Colonic mucosa (tissue), 4 donors: ENCODE measurements around the gene DNM2. TPM values are rescaled to one million over a fixed set of nuclear protein-coding genes. Genes with fewer than 3 reads are reported as not detected.
A peak's percentile ranks its signal among the peaks of the same experiment; 100 is the strongest.

Source experiments
- DNase-seq: peaks from one replicate; pipeline ENCODE4 v3.0.0-alpha.2; 2020
- H3K27ac ChIP-seq: fragments of 200-600 bp; one replicate; pipeline ENCODE4 v1.8.0; 2021
- H3K27me3 ChIP-seq: fragments of 200-600 bp; one replicate; pipeline ENCODE4 v1.8.0; 2021
- H3K36me3 ChIP-seq: fragments of 200-600 bp; one replicate; pipeline ENCODE4 v1.8.0; 2021
- H3K4me1 ChIP-seq: fragments of 200-600 bp; one replicate; pipeline ENCODE4 v1.8.0; 2021; ENCODE audit warnings: mild to moderate bottlenecking
- H3K4me3 ChIP-seq: fragments of 200-600 bp; one replicate; pipeline ENCODE4 v1.8.0; 2021
- H3K9ac ChIP-seq, 2 donors: one replicate each; pipeline ENCODE4 v1.7.0; 2013; ENCODE audit warnings: control low read depth in 2 of 2, low read depth in 2 of 2, low read length in 2 of 2
- H3K9me3 ChIP-seq: fragments of 200-600 bp; one replicate; pipeline ENCODE4 v1.8.0; 2021
- CTCF ChIP-seq: fragments of 200-600 bp; IDR thresholded peaks from one replicate; pipeline ENCODE4 v1.8.0; 2022; ENCODE audit warnings: antibody characterized with exemption, mild to moderate bottlenecking
- intact Hi-C: fragments of 100-400 bp; cut with DNase I; formaldehyde crosslinking; loops from one replicate; pipeline ENCODE4 v1.14.1; 2022
- total RNA-seq, 2 donors: library from RNA; stranded (reverse); fragmentation: NEBNext Ultra II Directional in 1 of 2; extraction: Animal tissue kit (Norgen Biotek cat#: 25700) in 1 of 2; gene quantifications; one replicate each; pipeline ENCODE4 v1.2.1, GENCODE V29; 2021
- donor health status: healthy.
- donor health status: DM: no; HTN: no; CAD: no.
- donor health status: DM: no; HTN: no; CAD: no.

Gene DNM2
- total RNA-seq, 2 donors from 2014 or later, result 450 to 461 TPM

DNA sequence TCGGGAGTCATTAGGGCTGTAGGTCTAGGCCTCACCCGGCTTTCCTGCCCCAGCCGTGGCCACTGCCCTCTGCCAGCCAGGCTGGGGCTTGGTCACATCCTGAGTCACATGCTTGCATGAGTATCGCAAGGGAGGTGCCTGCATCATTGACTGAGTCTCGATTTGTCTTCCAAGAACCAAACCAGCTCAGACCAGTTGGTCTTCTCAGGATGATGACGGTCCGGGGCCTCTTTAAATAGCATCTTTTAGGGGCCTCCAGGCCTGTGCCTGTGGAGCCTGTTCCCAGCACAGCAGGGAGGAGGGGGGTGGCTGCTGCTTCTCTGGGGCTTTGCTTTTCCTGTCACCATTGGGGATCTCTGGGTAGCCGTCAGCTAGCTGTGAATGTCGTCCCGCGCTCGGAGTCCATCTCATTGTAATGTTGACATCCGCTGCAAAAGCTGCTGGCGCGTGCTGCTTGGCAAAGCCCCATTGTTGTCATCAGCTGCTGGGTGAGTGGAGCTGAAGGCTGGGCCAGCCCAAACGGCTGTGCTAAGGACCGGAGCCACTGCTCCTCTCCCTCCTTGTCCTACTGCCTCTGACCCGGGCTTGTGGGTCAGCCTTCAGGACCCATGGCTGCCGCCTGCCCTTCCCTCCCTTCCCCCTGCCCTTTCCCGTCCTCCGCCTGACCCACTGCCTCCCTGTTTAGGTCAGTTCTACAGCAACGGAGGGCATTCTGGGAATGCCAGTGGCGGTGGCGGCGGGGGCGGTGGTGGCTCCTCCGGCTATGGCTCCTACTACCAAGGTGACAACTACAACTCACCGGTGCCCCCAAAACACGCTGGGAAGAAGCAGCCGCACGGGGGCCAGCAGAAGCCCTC lies 31.0 kb upstream of the DNM2 start:
- no peak overlapping the region for H3K4me3 ChIP-seq
- H3K27me3 ChIP-seq, result no peaks in the 10 kb centered on the region
- no peaks in the 10 kb centered on the region for H3K9me3 ChIP-seq
- no peaks in the 10 kb centered on the region for H3K4me1 ChIP-seq
- no peak for DNase-seq
- TF ChIP-seq CTCF, result no peak
- intact Hi-C loops, result no loop called here
- peaks cover 33% of the 10 kb centered on the region for H3K36me3 ChIP-seq
- H3K27ac ChIP-seq, result no peak overlapping the region
- no peak overlapping the region for H3K9ac ChIP-seq

GRCh38 chr19:10687518-10688288 lies 30.2 kb upstream of the DNM2 start:
- H3K9ac ChIP-seq, result no peak overlapping the region
- H3K9me3 ChIP-seq, result no peaks in the 10 kb centered on the region
- H3K27ac ChIP-seq, result no peak overlapping the region
- H3K4me1 ChIP-seq, result no peaks in the 10 kb centered on the region
- TF ChIP-seq CTCF, result no peak
- peaks cover 27% of the 10 kb centered on the region for H3K36me3 ChIP-seq
- intact Hi-C loops, result no loop called here
- no peak for DNase-seq
- H3K4me3 ChIP-seq, result no peak overlapping the region
- no peaks in the 10 kb centered on the region for H3K27me3 ChIP-seq

DNA sequence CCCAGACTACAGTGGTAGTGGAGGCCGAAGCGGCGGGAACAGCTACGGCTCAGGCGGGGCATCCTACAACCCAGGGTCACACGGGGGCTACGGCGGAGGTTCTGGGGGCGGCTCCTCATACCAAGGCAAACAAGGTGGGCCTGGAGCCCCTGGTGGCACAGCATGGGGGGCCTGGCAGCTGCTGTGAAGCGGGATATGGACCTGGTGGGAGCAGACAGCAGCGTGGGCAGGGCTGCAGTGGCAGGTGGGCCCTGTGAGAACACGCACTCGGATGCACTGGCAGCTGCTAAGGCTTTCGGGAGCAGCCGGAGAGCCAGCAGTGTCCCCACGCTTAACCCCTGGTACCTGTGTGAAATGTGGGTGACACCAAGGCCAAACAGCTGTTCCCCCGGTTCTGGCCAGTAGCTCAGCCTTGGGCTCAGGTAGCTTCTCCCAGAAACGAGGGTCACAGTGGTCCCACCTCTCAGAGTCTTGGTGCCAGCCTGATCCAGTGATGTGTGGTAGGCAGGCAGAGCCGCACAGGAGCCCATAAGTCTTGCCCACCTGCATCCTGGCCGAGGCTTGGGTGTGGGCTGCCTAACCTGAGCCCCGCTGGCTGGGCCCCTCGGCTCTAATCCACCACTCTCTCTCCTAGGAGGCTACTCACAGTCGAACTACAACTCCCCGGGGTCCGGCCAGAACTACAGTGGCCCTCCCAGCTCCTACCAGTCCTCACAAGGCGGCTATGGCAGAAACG lies 29.2 kb upstream of the DNM2 start:
- no peak for DNase-seq
- Histone ChIP-seq H3K4me1 (no peaks in the 10 kb centered on the region), H3K9ac (peak overlapping the region in 1 of 2 donors; percentile 2), H3K9me3 (no peaks in the 10 kb centered on the region), H3K27ac (no peak overlapping the region), H3K4me3 (no peak overlapping the region), H3K27me3 (no peaks in the 10 kb centered on the region), H3K36me3 (peaks cover 18% of the 10 kb centered on the region)
- no peak for TF ChIP-seq CTCF
- intact Hi-C loops, result no loop called here

DNA sequence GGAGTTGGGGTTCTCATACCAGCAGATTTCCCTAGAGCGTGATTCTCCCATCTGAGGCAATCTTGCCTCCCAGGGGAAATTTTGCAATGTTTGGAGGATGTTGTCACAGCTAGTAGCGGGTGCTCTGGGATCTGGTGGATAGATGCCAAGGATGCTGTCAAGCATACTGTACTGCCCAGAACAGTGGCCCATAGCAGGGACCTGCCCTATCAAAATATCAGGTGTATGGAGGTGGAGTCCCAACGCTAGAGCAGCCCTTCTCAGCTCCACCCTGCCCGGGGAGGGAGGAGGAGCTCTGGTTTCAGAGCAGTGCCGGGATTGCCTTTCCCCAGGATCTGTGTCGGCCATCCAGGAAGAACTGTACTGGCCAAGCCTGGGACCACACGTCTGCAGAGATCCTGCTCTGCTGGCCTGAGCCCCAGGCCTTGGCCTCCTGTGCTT lies 27.5 kb upstream of the DNM2 start:
- Histone ChIP-seq H3K9ac (no peak overlapping the region), H3K36me3 (peaks cover 12% of the 10 kb centered on the region), H3K27me3 (no peaks in the 10 kb centered on the region), H3K9me3 (no peaks in the 10 kb centered on the region), H3K4me3 (no peak overlapping the region), H3K4me1 (peaks cover 3% of the 10 kb centered on the region), H3K27ac (no peak overlapping the region)
- no peak for TF ChIP-seq CTCF
- intact Hi-C loops, result no loop called here
- DNase-seq, result no peak

GRCh38 chr19:10691178-10691881 lies 26.5 kb upstream of the DNM2 start:
- H3K36me3 ChIP-seq, result peaks cover 11% of the 10 kb centered on the region
- H3K27me3 ChIP-seq, result no peaks in the 10 kb centered on the region
- no peak overlapping the region for H3K27ac ChIP-seq
- no peak overlapping the region for H3K9ac ChIP-seq
- no peak for TF ChIP-seq CTCF
- intact Hi-C loops, result no loop called here
- peaks cover 9% of the 10 kb centered on the region for H3K4me1 ChIP-seq
- H3K4me3 ChIP-seq, result no peak overlapping the region
- DNase-seq, result no peak
- no peaks in the 10 kb centered on the region for H3K9me3 ChIP-seq
